ENCODE data around the gene RBM3.

Gene RBM3

DNA sequence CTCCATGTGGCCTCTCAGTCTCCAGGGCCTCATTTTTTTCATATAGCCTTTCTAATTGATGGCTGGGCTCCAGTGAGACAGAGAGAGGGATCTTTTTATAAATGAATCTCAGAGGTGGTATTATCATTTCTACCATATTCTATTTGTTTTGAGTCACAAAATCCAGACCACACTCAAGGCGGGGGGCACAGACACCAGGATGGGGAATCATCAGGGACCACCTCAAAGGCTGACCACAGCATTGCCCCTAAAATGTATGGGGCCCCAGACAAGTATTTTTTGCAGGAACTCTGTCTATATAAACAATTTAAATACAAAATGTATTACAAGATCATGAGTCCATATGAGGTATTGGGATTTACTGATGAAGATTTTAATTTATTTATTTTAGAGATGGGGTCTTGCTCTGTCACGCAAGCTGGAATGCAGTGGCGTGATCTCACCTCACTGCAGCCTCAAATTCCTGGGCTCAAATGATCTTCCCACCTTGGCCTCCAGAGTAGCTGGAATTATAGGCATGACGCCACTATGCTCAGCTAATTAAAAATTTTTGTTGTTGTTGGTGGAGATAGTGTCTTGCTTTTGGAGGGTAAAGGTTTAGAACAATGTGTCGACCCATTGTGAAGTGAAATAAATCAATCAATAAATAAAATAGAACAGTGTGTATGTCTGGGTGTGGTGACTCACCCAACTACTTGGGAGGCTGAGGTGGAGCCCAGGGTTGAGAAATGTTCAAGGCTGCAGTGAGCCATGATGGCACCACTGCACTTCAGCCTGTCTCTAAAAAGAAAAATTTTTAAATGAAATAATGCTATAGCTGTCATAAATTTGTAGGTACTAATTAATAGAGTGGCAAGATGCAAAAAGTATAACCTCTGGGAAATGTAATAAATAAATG lies 52.4 kb downstream of the RBM3 start:
- DNase-seq (ENCODE audit: low read depth in 2 of 2): no peak
